WTC11 (cell line): ENCODE results near the gene KRT86. TPM values are rescaled to one million over a fixed set of nuclear protein-coding genes. Genes with fewer than 3 reads are reported as not detected.

Source experiments
- ATAC-seq: fragments of 200-7000 bp; cut with Tn5 transposase; 2 replicates; pipeline ENCODE4 v1.10.0; 2021; ENCODE audit warnings: mild to moderate bottlenecking, moderate library complexity
- CTCF ChIA-PET: fragments of 300-600 bp; sonication (Branson Sonifier 250); formaldehyde crosslinking; loops from one replicate; lab custom pipeline; 2021; ENCODE audit warnings: antibody characterized with exemption; lab: Charles Lee
- POLR2A ChIA-PET: fragments of 350-600 bp; sonication (Branson Sonifier 250); formaldehyde crosslinking; loops from one replicate; lab custom pipeline; 2021; ENCODE audit warnings: antibody characterized with exemption; lab: Charles Lee
- DNase-seq: peaks from one replicate; pipeline ENCODE4 v3.0.0; 2021; ENCODE audit warnings: low spot score
- H3K27ac Mint-ChIP-seq: 2 replicates; pipeline ENCODE4 v1.8.0; 2021; ENCODE audit warnings: mixed read lengths
- H3K27me3 Mint-ChIP-seq: 2 replicates; pipeline ENCODE4 v1.8.0; 2021; ENCODE audit warnings: low read depth, mild to moderate bottlenecking, moderate library complexity, mixed read lengths
- H3K36me3 Mint-ChIP-seq: 2 replicates; pipeline ENCODE4 v1.8.0; 2021; ENCODE audit warnings: mixed read lengths
- H3K4me1 Mint-ChIP-seq: 2 replicates; pipeline ENCODE4 v1.8.0; 2022; ENCODE audit warnings: mixed read lengths
- H3K4me3 Mint-ChIP-seq: 2 replicates; pipeline ENCODE4 v1.8.0; 2021; ENCODE audit warnings: mild to moderate bottlenecking, moderate library complexity, mixed read lengths
- H3K9me3 Mint-ChIP-seq: 2 replicates; pipeline ENCODE4 v1.8.0; 2021; ENCODE audit warnings: mixed read lengths
- ARID4B ChIP-seq: sonication (generic); formaldehyde crosslinking; IDR thresholded peaks from 2 replicates; pipeline ENCODE4 v1.8.0; 2023; ENCODE audit warnings: missing genetic modification reagents, mild to moderate bottlenecking, borderline replicate concordance
- ATF2 ChIP-seq: sonication (generic); formaldehyde crosslinking; IDR thresholded peaks from 2 replicates; pipeline ENCODE4 v1.8.1; 2022; ENCODE audit warnings: low read depth, missing genetic modification reagents, borderline replicate concordance
- ATF3 ChIP-seq: sonication (generic); formaldehyde crosslinking; conservative IDR thresholded peaks from 2 replicates; pipeline ENCODE4 v1.8.1; 2022; ENCODE audit warnings: mild to moderate bottlenecking, missing genetic modification reagents
- ELF4 ChIP-seq: sonication (generic); formaldehyde crosslinking; IDR thresholded peaks from 2 replicates; pipeline ENCODE4 v1.8.1; 2022; ENCODE audit warnings: low read depth, mild to moderate bottlenecking, moderate library complexity, missing genetic modification reagents
- GTF2I ChIP-seq: fragments of 250-450 bp; sonication (Bioruptor Pico); conservative IDR thresholded peaks from 2 replicates; pipeline ENCODE4 v1.4.0; 2021; ENCODE audit warnings: mild to moderate bottlenecking
- KAT7 ChIP-seq: sonication (generic); formaldehyde crosslinking; IDR thresholded peaks from 2 replicates; pipeline ENCODE4 v1.8.1; 2023; ENCODE audit warnings: missing genetic modification reagents, mild to moderate bottlenecking, borderline replicate concordance
- NFATC4 ChIP-seq: fragments of 250-450 bp; sonication (Bioruptor Pico); IDR thresholded peaks from 2 replicates; pipeline ENCODE4 v1.9.0; 2021; ENCODE audit warnings: mild to moderate bottlenecking
- NR1H2 ChIP-seq: sonication (generic); formaldehyde crosslinking; IDR thresholded peaks from 2 replicates; pipeline ENCODE4 v1.9.0; 2021; ENCODE audit warnings: mild to moderate bottlenecking, moderate library complexity, missing genetic modification reagents
- SMAD3 ChIP-seq: sonication (generic); formaldehyde crosslinking; IDR thresholded peaks from 2 replicates; pipeline ENCODE4 v1.8.0; 2022; ENCODE audit warnings: missing genetic modification reagents, mild to moderate bottlenecking, borderline replicate concordance
- SP1 ChIP-seq: sonication (generic); formaldehyde crosslinking; conservative IDR thresholded peaks from 2 replicates; pipeline ENCODE4 v1.8.1; 2022; ENCODE audit warnings: missing genetic modification reagents
- ZNF121 ChIP-seq: sonication (generic); formaldehyde crosslinking; IDR thresholded peaks from 2 replicates; pipeline ENCODE4 v1.8.0; 2023; ENCODE audit warnings: missing genetic modification reagents
- ZNF281 ChIP-seq: sonication (generic); formaldehyde crosslinking; IDR thresholded peaks from 2 replicates; pipeline ENCODE4 v1.8.0; 2023; ENCODE audit warnings: mild to moderate bottlenecking, missing genetic modification reagents
- ZNF423 ChIP-seq: fragments of 250-450 bp; sonication (Bioruptor Pico); IDR thresholded peaks from 2 replicates; pipeline ENCODE4 v2.1.2; 2022; ENCODE audit warnings: mild to moderate bottlenecking, moderate library complexity
- ZNF532 ChIP-seq: fragments of 250-450 bp; sonication (Bioruptor Pico); IDR thresholded peaks from 2 replicates; pipeline ENCODE4 v1.9.0; 2021; ENCODE audit warnings: mild to moderate bottlenecking, borderline replicate concordance
- ZSCAN18 ChIP-seq: fragments of 250-450 bp; sonication (Bioruptor Pico); IDR thresholded peaks from 2 replicates; pipeline ENCODE4 v2.1.2; 2022; ENCODE audit warnings: mild to moderate bottlenecking, moderate library complexity
- total RNA-seq: library from RNA; stranded (reverse); gene quantifications from 3 replicates; pipeline ENCODE4 v1.2.3, GENCODE V29; 2021

Gene KRT86
- total RNA-seq, 1 experiment from 2014 or later: 0.11 TPM

- Mint-ChIP-seq H3K9me3 (no peaks in the 10 kb centered on the region), H3K27ac (no peak overlapping the region), H3K27me3 (peaks cover 38% of the 10 kb centered on the region), H3K4me3 (no peak overlapping the region), H3K36me3 (no peaks in the 10 kb centered on the region), H3K4me1 (peaks cover 22% of the 10 kb centered on the region)
- POLR2A ChIA-PET: no interaction called here
- CTCF ChIA-PET: no interaction called here
- no peak for TF ChIP-seq ARID4B (CRISPR knock-in tag)
- no peak for TF ChIP-seq NFATC4
- no peak for TF ChIP-seq ZNF281 (CRISPR knock-in tag)
- TF ChIP-seq ATF2 (CRISPR knock-in tag): no peak
- no peak for TF ChIP-seq GTF2I (CRISPR knock-in tag)
- TF ChIP-seq SP1: no peak
- TF ChIP-seq NR1H2 (CRISPR knock-in tag): no peak
- no peak for TF ChIP-seq ZNF121 (CRISPR knock-in tag)
- no peak for TF ChIP-seq ATF3 (CRISPR knock-in tag)
- TF ChIP-seq ZNF423 (CRISPR knock-in tag): no peak
- TF ChIP-seq ELF4 (CRISPR knock-in tag): no peak
- no peak for TF ChIP-seq ZNF532 (CRISPR knock-in tag)
- no peak for TF ChIP-seq ZSCAN18 (CRISPR knock-in tag)
- TF ChIP-seq KAT7 (CRISPR knock-in tag): no peak
- TF ChIP-seq SMAD3 (CRISPR knock-in tag): no peak
- ATAC-seq (no peak), DNase-seq (no peak)
Observed at GRCh38 chr12:52228366-52228765, 46.1 kb upstream of the KRT86 start.
